HUES64 (cell line): Measurements from ENCODE around the gene ABHD14A.

ENCODE experiments used
- H3K27ac ChIP-seq: 2 replicates; pipeline ENCODE4 v1.7.0; 2013; ENCODE audit warnings: low read depth, low read length, inconsistent platforms
- H3K27me3 ChIP-seq: 2 replicates; pipeline ENCODE4 v1.6.1; 2013; ENCODE audit warnings: mild to moderate bottlenecking, low read length; ENCODE audit not compliant: insufficient read depth
- H3K36me3 ChIP-seq: 2 replicates; pipeline ENCODE4 v1.6.1; 2013; ENCODE audit warnings: mild to moderate bottlenecking, low read length; ENCODE audit not compliant: insufficient read depth
- H3K4me1 ChIP-seq: 2 replicates; pipeline ENCODE4 v1.6.1; 2013; ENCODE audit warnings: mild to moderate bottlenecking, low read length, moderate library complexity; ENCODE audit not compliant: insufficient read depth
- H3K4me3 ChIP-seq: 2 replicates; pipeline ENCODE4 v1.5.1; 2013; ENCODE audit warnings: mild to moderate bottlenecking, low read length, moderate library complexity
- H3K9ac ChIP-seq: 2 replicates; pipeline ENCODE4 v1.6.1; 2013; ENCODE audit warnings: mild to moderate bottlenecking, low read depth, low read length
- H3K9me3 ChIP-seq: 2 replicates; pipeline ENCODE4 v1.6.1; 2013; ENCODE audit warnings: low read depth, low read length; ENCODE audit not compliant: insufficient read depth
- WGBS: fragments of 150-250, 120-280 bp; methylation state at CpG from one replicate; pipeline ENCODE4 v1.1.7; 2013; ENCODE audit warnings: missing lambda C conversion rate; 5-methylcytosine and 5-hydroxymethylcytosine counted together

Gene ABHD14A

GRCh38 chr3:51950899-51951298 lies 24.0 kb upstream of the ABHD14A start:
- no peaks in the 10 kb centered on the region for H3K9me3 ChIP-seq
- no peaks in the 10 kb centered on the region for H3K4me1 ChIP-seq
- no peaks in the 10 kb centered on the region for H3K36me3 ChIP-seq
- peaks cover 55% of the 10 kb centered on the region for H3K27me3 ChIP-seq
- H3K27ac ChIP-seq = no peak overlapping the region
- H3K9ac ChIP-seq = no peak overlapping the region
- 94% methylated on average over 2 of the region's 2 CpGs for WGBS
- no peak overlapping the region for H3K4me3 ChIP-seq

GRCh38 chr3:51953445-51953844 lies 21.4 kb upstream of the ABHD14A start:
- 87% methylated on average over 3 of the region's 3 CpGs for WGBS
- no peaks in the 10 kb centered on the region for H3K9me3 ChIP-seq
- H3K4me3 ChIP-seq = no peak overlapping the region
- peaks cover 70% of the 10 kb centered on the region for H3K27me3 ChIP-seq
- no peaks in the 10 kb centered on the region for H3K36me3 ChIP-seq
- no peak overlapping the region for H3K9ac ChIP-seq
- H3K4me1 ChIP-seq = no peaks in the 10 kb centered on the region
- no peak overlapping the region for H3K27ac ChIP-seq

- Histone ChIP-seq H3K27ac (no peak overlapping the region), H3K4me3 (no peak overlapping the region), H3K9ac (no peak overlapping the region), H3K27me3 (peaks cover 70% of the 10 kb centered on the region), H3K36me3 (no peaks in the 10 kb centered on the region), H3K9me3 (no peaks in the 10 kb centered on the region), H3K4me1 (no peaks in the 10 kb centered on the region)
- WGBS = 87% methylated on average over 6 of the region's 6 CpGs
Observed at GRCh38 chr3:51954105-51954504, 20.8 kb upstream of the ABHD14A start.

GRCh38 chr3:51954713-51955112 lies 20.2 kb upstream of the ABHD14A start:
- Histone ChIP-seq H3K27me3 (peaks cover 69% of the 10 kb centered on the region), H3K9me3 (no peaks in the 10 kb centered on the region), H3K36me3 (no peaks in the 10 kb centered on the region), H3K27ac (no peak overlapping the region), H3K4me3 (no peak overlapping the region), H3K9ac (no peak overlapping the region), H3K4me1 (no peaks in the 10 kb centered on the region)
- WGBS = 91% methylated on average over 1 of the region's 1 CpG

GRCh38 chr3:51955175-51955892 lies 19.5 kb upstream of the ABHD14A start, which contains the start of gene GPR62:
Gene GPR62 (plus strand): TSS chr3:51955381. CDS start chr3:51955653, 272 bp downstream.
- Histone ChIP-seq H3K36me3 (no peaks in the 10 kb centered on the region), H3K4me1 (no peaks in the 10 kb centered on the region), H3K9me3 (no peaks in the 10 kb centered on the region), H3K9ac (peak within 1 kb of the TSS; percentile 51; the same call in 1 of the 2 replicates), H3K27ac (no peak within 1 kb of the TSS), H3K27me3 (peaks cover 63% of the 10 kb centered on the region), H3K4me3 (peak within 1 kb of the TSS; percentile 55)
- WGBS = 19% methylated on average over 33 of the region's 33 CpGs

GRCh38 chr3:51955893-51956770 lies 18.7 kb upstream of the ABHD14A start:
- Histone ChIP-seq H3K36me3 (no peaks in the 10 kb centered on the region), H3K4me1 (no peaks in the 10 kb centered on the region), H3K9ac (peak overlapping the region; percentile 51; the same call in 1 of the 2 replicates), H3K27me3 (peaks cover 55% of the 10 kb centered on the region), H3K9me3 (no peaks in the 10 kb centered on the region), H3K4me3 (peak overlapping the region; percentile 55), H3K27ac (no peak overlapping the region)
- 3% methylated on average over 97 of the region's 97 CpGs for WGBS

GRCh38 chr3:51957520-51958205 lies 17.2 kb upstream of the ABHD14A start:
- no peaks in the 10 kb centered on the region for H3K36me3 ChIP-seq

GRCh38 chr3:51958603-51959521 lies 16.0 kb upstream of the ABHD14A start:
- no peaks in the 10 kb centered on the region for H3K36me3 ChIP-seq
- H3K27ac ChIP-seq = no peak overlapping the region
- H3K9ac ChIP-seq = no peak overlapping the region
- 94% methylated on average over 18 of the region's 20 CpGs for WGBS
- peaks cover 35% of the 10 kb centered on the region for H3K27me3 ChIP-seq
- no peaks in the 10 kb centered on the region for H3K4me1 ChIP-seq
- H3K9me3 ChIP-seq = no peaks in the 10 kb centered on the region
- H3K4me3 ChIP-seq = no peak overlapping the region

More at GRCh38 chr3:51957520-51958205, 17.2 kb upstream of the ABHD14A start:
- WGBS = 88% methylated on average over 15 of the region's 15 CpGs
- no peak overlapping the region for H3K27ac ChIP-seq
- H3K4me3 ChIP-seq = no peak overlapping the region
- no peaks in the 10 kb centered on the region for H3K4me1 ChIP-seq
- no peak overlapping the region for H3K9ac ChIP-seq
- H3K9me3 ChIP-seq = no peaks in the 10 kb centered on the region
- peaks cover 44% of the 10 kb centered on the region for H3K27me3 ChIP-seq

GRCh38 chr3:51959651-51960050 lies 15.2 kb upstream of the ABHD14A start:
- 96% methylated on average over 7 of the region's 7 CpGs for WGBS
- peaks cover 30% of the 10 kb centered on the region for H3K27me3 ChIP-seq
- H3K36me3 ChIP-seq = no peaks in the 10 kb centered on the region

GRCh38 chr3:51960386-51960785 lies 14.5 kb upstream of the ABHD14A start:
- Histone ChIP-seq H3K4me1 (peaks cover 6% of the 10 kb centered on the region; the same call in 1 of the 2 replicates), H3K9ac (no peak overlapping the region), H3K27me3 (peaks cover 27% of the 10 kb centered on the region), H3K27ac (no peak overlapping the region), H3K36me3 (no peaks in the 10 kb centered on the region), H3K9me3 (no peaks in the 10 kb centered on the region), H3K4me3 (no peak overlapping the region)
- WGBS = 94% methylated on average over 10 of the region's 10 CpGs

More at GRCh38 chr3:51959651-51960050, 15.2 kb upstream of the ABHD14A start:
- no peak overlapping the region for H3K4me3 ChIP-seq
- H3K9ac ChIP-seq = no peak overlapping the region
- H3K9me3 ChIP-seq = no peaks in the 10 kb centered on the region
- no peak overlapping the region for H3K27ac ChIP-seq
- peaks cover 5% of the 10 kb centered on the region; the same call in 1 of the 2 replicates for H3K4me1 ChIP-seq
